ENCODE data around the gene ADAMTS2.

Gene ADAMTS2

DNA sequence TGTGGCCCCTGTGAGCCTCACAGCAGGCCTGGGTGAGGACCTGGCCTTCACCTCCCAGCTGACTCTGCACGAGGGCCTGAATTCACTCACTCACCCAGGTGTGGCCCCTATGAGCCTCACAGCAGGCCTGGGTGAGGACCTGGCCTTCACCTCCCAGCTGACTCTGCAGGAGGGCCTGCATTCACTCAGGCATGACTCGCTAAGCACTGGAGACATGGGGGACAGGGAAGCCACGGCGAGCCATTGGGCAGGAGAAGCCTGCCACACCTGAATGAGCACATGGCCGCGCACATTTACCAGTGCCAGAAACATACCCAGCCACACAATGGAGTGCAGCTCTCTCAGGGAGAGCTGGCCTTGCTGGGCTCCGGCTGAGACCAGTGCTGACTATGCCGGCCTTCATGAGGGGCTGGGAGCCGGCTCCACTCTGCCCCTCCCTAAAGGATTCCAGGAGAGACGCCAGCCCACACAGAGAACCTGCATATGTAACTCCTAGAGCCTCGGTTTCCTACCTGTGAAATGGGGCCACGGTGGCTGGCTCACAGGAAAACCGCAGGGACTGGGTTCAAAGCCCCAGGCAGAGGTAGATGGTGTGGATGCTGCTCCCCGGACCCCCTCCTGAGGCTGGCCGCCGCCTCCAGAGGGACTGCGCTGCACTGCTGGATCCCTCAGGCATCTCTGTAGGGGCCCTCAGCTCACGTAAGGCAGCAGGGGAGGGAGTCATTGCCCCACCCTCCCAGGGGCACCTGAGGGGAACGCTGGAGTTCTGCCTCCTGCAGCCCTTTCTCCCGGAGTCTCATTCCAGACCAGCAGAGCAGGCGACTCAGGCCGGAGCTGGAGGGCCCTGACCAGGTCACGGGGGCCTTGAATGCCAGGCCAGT is 7.2 kb downstream of the ADAMTS2 start:
- no peaks in the 10 kb centered on the region for H3K9me3 ChIP-seq (ENCODE audit: control insufficient read depth, insufficient read depth, low read length)
- no peaks in the 10 kb centered on the region for H3K36me3 ChIP-seq (ENCODE audit: control insufficient read depth, insufficient read depth, low read length)
- H3K4me1 ChIP-seq (ENCODE audit: control insufficient read depth, insufficient read depth, low read length) = peaks cover 3% of the 10 kb centered on the region
- H3K4me3 ChIP-seq (ENCODE audit: low read depth, low read length) = no peak overlapping the region
- H3K27me3 ChIP-seq (ENCODE audit: control insufficient read depth, insufficient read depth, low read length) = peaks cover 12% of the 10 kb centered on the region
- H3K9ac ChIP-seq (ENCODE audit: low read depth, low read length) = peak overlapping the region; percentile 37

- H3K27me3 ChIP-seq (ENCODE audit: control insufficient read depth, insufficient read depth, low read length) = peaks cover 3% of the 10 kb centered on the region
- no peaks in the 10 kb centered on the region for H3K9me3 ChIP-seq (ENCODE audit: control insufficient read depth, insufficient read depth, low read length)
- peak overlapping the region; percentile 37 for H3K9ac ChIP-seq (ENCODE audit: low read depth, low read length)
- no peaks in the 10 kb centered on the region for H3K36me3 ChIP-seq (ENCODE audit: control insufficient read depth, insufficient read depth, low read length)
- H3K4me3 ChIP-seq (ENCODE audit: low read depth, low read length) = no peak overlapping the region
- no peaks in the 10 kb centered on the region for H3K4me1 ChIP-seq (ENCODE audit: control insufficient read depth, insufficient read depth, low read length)
These were observed 8.1 kb downstream of the ADAMTS2 start for GRCh38 chr5:179336871-179337795.

GRCh38 chr5:179336126-179336870 is 9.0 kb downstream of the ADAMTS2 start:
- H3K4me1 ChIP-seq (ENCODE audit: control insufficient read depth, insufficient read depth, low read length) = no peaks in the 10 kb centered on the region
- no peaks in the 10 kb centered on the region for H3K36me3 ChIP-seq (ENCODE audit: control insufficient read depth, insufficient read depth, low read length)
- H3K4me3 ChIP-seq (ENCODE audit: low read depth, low read length) = no peak overlapping the region
- H3K27me3 ChIP-seq (ENCODE audit: control insufficient read depth, insufficient read depth, low read length) = no peaks in the 10 kb centered on the region
- no peaks in the 10 kb centered on the region for H3K9me3 ChIP-seq (ENCODE audit: control insufficient read depth, insufficient read depth, low read length)
- no peak overlapping the region for H3K9ac ChIP-seq (ENCODE audit: low read depth, low read length)

DNA sequence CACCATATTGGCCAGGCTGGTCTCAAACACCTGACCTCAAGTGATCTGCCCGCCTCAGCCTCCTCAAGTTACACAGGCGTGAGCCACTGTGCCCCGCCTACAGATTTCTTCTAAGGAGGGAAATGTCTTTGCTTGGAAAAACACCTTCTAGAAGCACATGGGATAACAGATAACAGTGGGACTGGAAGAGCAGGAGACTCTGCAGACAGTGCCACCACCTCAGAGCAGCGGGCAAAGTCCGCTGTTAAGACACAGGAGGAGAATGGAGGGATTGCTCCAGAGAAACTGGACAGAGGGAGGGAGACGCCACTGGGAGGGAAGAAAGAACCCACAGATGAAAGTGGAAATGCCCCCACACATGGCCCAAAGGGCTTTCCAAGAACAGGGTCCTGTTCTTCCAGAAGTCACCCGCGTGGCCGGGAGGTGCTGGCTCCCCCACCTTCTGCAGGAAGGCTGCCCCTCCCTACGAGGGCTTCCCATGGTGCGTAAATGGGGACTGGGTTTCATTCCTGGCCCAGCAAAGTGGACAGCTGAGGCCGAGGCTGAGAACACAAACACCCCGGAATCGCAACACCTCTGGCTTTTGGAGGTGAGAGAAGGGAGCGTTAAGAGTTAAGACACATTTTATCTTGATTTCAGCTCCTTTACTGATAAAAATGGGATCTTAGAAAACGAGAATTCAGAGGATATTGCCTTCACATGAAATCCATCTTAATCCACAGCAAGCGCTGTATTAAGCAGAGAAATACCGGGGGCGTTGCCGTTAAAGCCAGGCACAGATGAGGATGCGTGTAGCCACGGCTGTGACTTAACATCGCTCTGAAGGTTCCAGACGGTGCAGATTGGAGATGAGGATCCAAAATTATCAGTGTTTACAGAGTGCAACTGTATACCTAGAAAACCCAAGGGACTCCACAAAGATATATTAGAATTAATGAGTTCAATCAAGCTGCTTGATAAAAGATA is 11.2 kb downstream of the ADAMTS2 start:
- H3K9me3 ChIP-seq (ENCODE audit: control insufficient read depth, insufficient read depth, low read length) = no peaks in the 10 kb centered on the region
- no peak overlapping the region for H3K9ac ChIP-seq (ENCODE audit: low read depth, low read length)
- no peak overlapping the region for H3K4me3 ChIP-seq (ENCODE audit: low read depth, low read length)
- H3K27me3 ChIP-seq (ENCODE audit: control insufficient read depth, insufficient read depth, low read length) = no peaks in the 10 kb centered on the region
- no peaks in the 10 kb centered on the region for H3K4me1 ChIP-seq (ENCODE audit: control insufficient read depth, insufficient read depth, low read length)
- no peaks in the 10 kb centered on the region for H3K36me3 ChIP-seq (ENCODE audit: control insufficient read depth, insufficient read depth, low read length)

DNA sequence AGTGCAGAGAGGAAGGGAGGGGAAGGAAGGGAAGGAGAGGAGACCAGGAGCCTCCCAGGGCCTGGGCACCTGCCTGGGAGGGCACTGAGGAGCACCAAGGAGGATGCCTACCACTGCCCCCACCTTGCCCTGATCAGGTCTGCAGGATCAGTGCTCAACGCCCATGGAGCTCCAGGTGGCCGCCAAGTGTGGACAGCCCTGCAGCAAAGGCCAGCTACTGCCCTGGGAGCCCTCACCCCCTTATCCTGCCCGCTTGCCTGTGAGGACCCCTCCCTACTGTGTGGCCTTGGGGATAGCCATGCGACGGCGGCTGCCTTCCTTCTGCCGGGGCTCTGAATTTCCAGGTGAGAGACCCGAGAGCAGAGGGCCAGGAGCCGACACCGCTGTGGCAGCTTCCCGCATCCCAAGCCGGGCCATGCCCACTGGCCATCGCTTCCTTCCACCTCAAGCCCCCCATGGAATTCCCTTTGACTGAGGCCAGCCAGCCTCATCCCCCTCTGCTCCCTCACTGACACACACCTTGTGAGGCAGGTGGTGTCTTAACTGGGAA is 12.4 kb downstream of the ADAMTS2 start:
- Histone ChIP-seq H3K27me3 (ENCODE audit: control insufficient read depth, insufficient read depth, low read length) (no peaks in the 10 kb centered on the region), H3K9ac (ENCODE audit: low read depth, low read length) (no peak overlapping the region), H3K36me3 (ENCODE audit: control insufficient read depth, insufficient read depth, low read length) (no peaks in the 10 kb centered on the region), H3K4me3 (ENCODE audit: low read depth, low read length) (no peak overlapping the region), H3K4me1 (ENCODE audit: control insufficient read depth, insufficient read depth, low read length) (no peaks in the 10 kb centered on the region), H3K9me3 (ENCODE audit: control insufficient read depth, insufficient read depth, low read length) (no peaks in the 10 kb centered on the region)

DNA sequence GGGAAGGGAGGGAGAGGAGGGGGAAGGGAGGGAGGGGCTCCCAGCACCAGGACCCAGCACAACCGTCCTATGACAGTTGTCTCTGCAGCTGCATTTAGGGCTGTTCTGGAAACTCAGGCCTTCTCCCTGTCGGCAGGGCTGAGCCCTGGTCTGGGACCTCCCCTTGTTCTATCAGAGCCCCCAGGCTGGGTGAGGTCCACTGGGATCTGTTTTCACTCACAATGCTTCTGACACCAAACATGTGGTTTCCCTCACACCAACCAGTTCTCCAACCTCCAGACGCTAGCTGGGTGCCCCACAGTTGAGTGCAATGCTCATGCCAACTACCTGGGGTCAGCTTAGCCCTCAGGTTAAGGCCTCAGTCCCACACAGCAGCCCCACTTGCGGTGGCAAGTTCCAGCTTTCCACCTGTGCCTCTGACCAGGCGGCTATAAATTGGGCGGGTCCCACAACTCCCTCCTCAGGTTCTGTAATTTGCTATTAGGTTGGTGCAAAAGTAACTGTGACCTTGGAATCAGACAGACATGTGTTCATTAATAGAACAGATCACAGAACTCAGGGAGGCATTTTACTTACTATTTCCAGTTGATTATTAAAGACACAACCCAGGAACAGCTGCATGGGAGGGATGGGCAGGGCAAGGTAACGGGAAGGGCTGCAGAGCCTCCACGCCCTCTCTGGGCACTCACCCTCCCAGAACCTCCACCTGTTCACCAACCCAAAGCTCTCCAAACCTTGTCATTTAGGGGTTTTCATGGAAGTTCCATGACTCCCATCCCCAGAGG is 13.5 kb downstream of the ADAMTS2 start:
- H3K36me3 ChIP-seq (ENCODE audit: control insufficient read depth, insufficient read depth, low read length) = no peaks in the 10 kb centered on the region
- no peaks in the 10 kb centered on the region for H3K4me1 ChIP-seq (ENCODE audit: control insufficient read depth, insufficient read depth, low read length)
- no peaks in the 10 kb centered on the region for H3K9me3 ChIP-seq (ENCODE audit: control insufficient read depth, insufficient read depth, low read length)
- no peak overlapping the region for H3K4me3 ChIP-seq (ENCODE audit: low read depth, low read length)
- peaks cover 9% of the 10 kb centered on the region for H3K27me3 ChIP-seq (ENCODE audit: control insufficient read depth, insufficient read depth, low read length)
- H3K9ac ChIP-seq (ENCODE audit: low read depth, low read length) = no peak overlapping the region

GRCh38 chr5:179330186-179330900 is 14.9 kb downstream of the ADAMTS2 start:
- Histone ChIP-seq H3K9ac (ENCODE audit: low read depth, low read length) (no peak overlapping the region), H3K4me1 (ENCODE audit: control insufficient read depth, insufficient read depth, low read length) (no peaks in the 10 kb centered on the region), H3K36me3 (ENCODE audit: control insufficient read depth, insufficient read depth, low read length) (no peaks in the 10 kb centered on the region), H3K4me3 (ENCODE audit: low read depth, low read length) (no peak overlapping the region), H3K27me3 (ENCODE audit: control insufficient read depth, insufficient read depth, low read length) (peaks cover 9% of the 10 kb centered on the region), H3K9me3 (ENCODE audit: control insufficient read depth, insufficient read depth, low read length) (no peaks in the 10 kb centered on the region)

- Histone ChIP-seq H3K36me3 (ENCODE audit: control insufficient read depth, insufficient read depth, low read length) (no peaks in the 10 kb centered on the region), H3K9ac (ENCODE audit: low read depth, low read length) (no peak overlapping the region), H3K4me1 (ENCODE audit: control insufficient read depth, insufficient read depth, low read length) (no peaks in the 10 kb centered on the region), H3K27me3 (ENCODE audit: control insufficient read depth, insufficient read depth, low read length) (peaks cover 9% of the 10 kb centered on the region), H3K9me3 (ENCODE audit: control insufficient read depth, insufficient read depth, low read length) (no peaks in the 10 kb centered on the region), H3K4me3 (ENCODE audit: low read depth, low read length) (no peak overlapping the region)
These were observed 17.0 kb downstream of the ADAMTS2 start for GRCh38 chr5:179328291-179328690.

- Histone ChIP-seq H3K4me1 (ENCODE audit: control insufficient read depth, insufficient read depth, low read length) (no peaks in the 10 kb centered on the region), H3K9me3 (ENCODE audit: control insufficient read depth, insufficient read depth, low read length) (no peaks in the 10 kb centered on the region), H3K4me3 (ENCODE audit: low read depth, low read length) (peak overlapping the region; percentile 31), H3K27me3 (ENCODE audit: control insufficient read depth, insufficient read depth, low read length) (peaks cover 9% of the 10 kb centered on the region), H3K9ac (ENCODE audit: low read depth, low read length) (no peak overlapping the region), H3K36me3 (ENCODE audit: control insufficient read depth, insufficient read depth, low read length) (no peaks in the 10 kb centered on the region)
These were observed 18.1 kb downstream of the ADAMTS2 start for GRCh38 chr5:179327021-179327735.
